ENCODE measurements around the gene TAS2R10. TPM values are rescaled to one million over a fixed set of nuclear protein-coding genes. Genes with fewer than 3 reads are reported as not detected.

TAS2R10 gene
- total and polyA plus RNA-seq, 4 donors = 0.14 to 3.0 (median 0.40) TPM; not detected in 1

DNA sequence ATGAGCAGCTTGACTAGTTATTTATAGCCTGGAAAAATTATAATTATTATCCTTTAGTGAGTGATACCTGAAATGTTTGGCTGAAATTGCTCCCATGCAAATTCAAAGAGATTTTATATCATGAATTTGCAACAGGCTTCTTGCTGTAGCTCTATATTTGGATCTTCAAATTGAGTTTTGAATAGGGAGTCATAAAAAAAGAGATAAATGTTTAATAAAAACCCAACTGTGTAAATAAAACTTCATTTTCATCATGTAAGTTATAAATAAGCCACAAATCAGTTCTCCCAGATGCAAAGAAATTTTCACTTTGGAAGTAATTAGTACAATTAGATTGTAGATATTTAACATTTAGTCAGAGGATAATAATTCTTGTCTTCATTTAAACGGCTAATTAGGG, 19.0 kb downstream of the TAS2R10 start, which contains the start of gene TAS2R8:
TAS2R8 (minus strand) TSS at position 101 of the 400 bp plus-strand sequence. CDS start 306 bp downstream, outside the sequence.
- H3K4me3 ChIP-seq (ENCODE audit: low read depth in 1 of 3, low read length in 3 of 3) = no peak within 1 kb of the TSS
- H3K9ac ChIP-seq (ENCODE audit: low read depth in 1 of 2, low read length in 2 of 2) = no peak within 1 kb of the TSS
- H3K27ac ChIP-seq (ENCODE audit: low read depth in 1 of 2, low read length in 2 of 2) = no peak within 1 kb of the TSS
- H3K36me3 ChIP-seq (ENCODE audit: control insufficient read depth in 4 of 4, insufficient read depth in 3 of 4, low read depth in 1 of 4, low read length in 3 of 4) = no peaks in the 10 kb centered on the region
- WGBS = 66% methylated on average over 1 of the region's 1 CpG
- TF ChIP-seq, protein P1, sequence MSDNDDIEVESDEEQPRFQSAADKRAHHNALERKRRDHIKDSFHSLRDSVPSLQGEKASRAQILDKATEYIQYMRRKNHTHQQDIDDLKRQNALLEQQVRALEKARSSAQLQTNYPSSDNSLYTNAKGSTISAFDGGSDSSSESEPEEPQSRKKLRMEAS (IDR thresholded peaks at IDR 0.05) = no peak
- TF ChIP-seq HNF4A (conservative IDR thresholded peaks at IDR 0.05) = no peak
- TF ChIP-seq FOXA1 (IDR thresholded peaks at IDR 0.05) = no peak
- TF ChIP-seq EGR1 (IDR thresholded peaks at IDR 0.05; ENCODE audit: low read depth in 2 of 2) = no peak
- TF ChIP-seq FOXA2 (IDR thresholded peaks at IDR 0.05) = no peak
- no peak for TF ChIP-seq RAD21 (IDR thresholded peaks at IDR 0.05)
- no peak for TF ChIP-seq RXRA (IDR thresholded peaks at IDR 0.05)
- no peaks in the 10 kb centered on the region for H3K4me1 ChIP-seq (ENCODE audit: control insufficient read depth in 4 of 4, insufficient read depth in 4 of 4, low read length in 3 of 4)
- H3K9me3 ChIP-seq (ENCODE audit: control insufficient read depth in 4 of 4, low read length in 3 of 4) = no peaks in the 10 kb centered on the region
- no peak for DNase-seq (ENCODE audit: low spot score)
- no peaks in the 10 kb centered on the region for H3K27me3 ChIP-seq (ENCODE audit: control insufficient read depth in 4 of 4, insufficient read depth in 4 of 4, low read length in 3 of 4)

DNA sequence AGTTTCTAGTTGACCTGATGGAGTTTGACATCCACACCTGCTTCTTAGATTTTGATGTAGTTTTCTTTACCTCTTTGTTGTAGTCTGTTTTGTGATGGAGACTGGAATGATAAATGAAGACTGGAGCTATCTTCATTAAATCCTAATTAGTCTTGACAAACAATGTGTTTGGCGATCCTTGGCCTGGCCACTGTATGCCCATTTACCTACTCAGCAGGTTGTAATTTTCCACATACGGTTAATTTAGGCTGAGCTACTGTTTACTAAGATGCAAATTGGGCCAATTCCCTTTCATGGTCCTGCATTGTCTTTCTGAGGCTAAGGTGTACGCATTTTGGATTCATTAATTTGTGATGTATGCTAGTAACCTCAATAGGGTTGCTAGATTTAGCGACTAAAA, 23.6 kb downstream of the TAS2R10 start, which contains the start of gene TAS2R7:
TAS2R7 (minus strand) TSS at position 41 of the 400 bp plus-strand sequence. CDS start 57 bp downstream, outside the sequence.
- DNase-seq (ENCODE audit: low spot score) = no peak
- H3K9ac ChIP-seq (ENCODE audit: low read depth in 1 of 2, low read length in 2 of 2) = no peak within 1 kb of the TSS
- no peaks in the 10 kb centered on the region for H3K4me1 ChIP-seq (ENCODE audit: control insufficient read depth in 4 of 4, insufficient read depth in 4 of 4, low read length in 3 of 4)
- TF ChIP-seq, protein P1 (IDR thresholded peaks at IDR 0.05) = no peak
- TF ChIP-seq TAF1 (conservative IDR thresholded peaks at IDR 0.05) (no peak), HNF4A (conservative IDR thresholded peaks at IDR 0.05) (no peak), RXRA (IDR thresholded peaks at IDR 0.05) (no peak), FOXA2 (IDR thresholded peaks at IDR 0.05) (no peak), JUND (IDR thresholded peaks at IDR 0.05) (no peak), GABPA (IDR thresholded peaks at IDR 0.05 in 1 of 2, conservative IDR thresholded peaks at IDR 0.05 in 1 of 2) (no peak)
- TF ChIP-seq, protein P2, sequence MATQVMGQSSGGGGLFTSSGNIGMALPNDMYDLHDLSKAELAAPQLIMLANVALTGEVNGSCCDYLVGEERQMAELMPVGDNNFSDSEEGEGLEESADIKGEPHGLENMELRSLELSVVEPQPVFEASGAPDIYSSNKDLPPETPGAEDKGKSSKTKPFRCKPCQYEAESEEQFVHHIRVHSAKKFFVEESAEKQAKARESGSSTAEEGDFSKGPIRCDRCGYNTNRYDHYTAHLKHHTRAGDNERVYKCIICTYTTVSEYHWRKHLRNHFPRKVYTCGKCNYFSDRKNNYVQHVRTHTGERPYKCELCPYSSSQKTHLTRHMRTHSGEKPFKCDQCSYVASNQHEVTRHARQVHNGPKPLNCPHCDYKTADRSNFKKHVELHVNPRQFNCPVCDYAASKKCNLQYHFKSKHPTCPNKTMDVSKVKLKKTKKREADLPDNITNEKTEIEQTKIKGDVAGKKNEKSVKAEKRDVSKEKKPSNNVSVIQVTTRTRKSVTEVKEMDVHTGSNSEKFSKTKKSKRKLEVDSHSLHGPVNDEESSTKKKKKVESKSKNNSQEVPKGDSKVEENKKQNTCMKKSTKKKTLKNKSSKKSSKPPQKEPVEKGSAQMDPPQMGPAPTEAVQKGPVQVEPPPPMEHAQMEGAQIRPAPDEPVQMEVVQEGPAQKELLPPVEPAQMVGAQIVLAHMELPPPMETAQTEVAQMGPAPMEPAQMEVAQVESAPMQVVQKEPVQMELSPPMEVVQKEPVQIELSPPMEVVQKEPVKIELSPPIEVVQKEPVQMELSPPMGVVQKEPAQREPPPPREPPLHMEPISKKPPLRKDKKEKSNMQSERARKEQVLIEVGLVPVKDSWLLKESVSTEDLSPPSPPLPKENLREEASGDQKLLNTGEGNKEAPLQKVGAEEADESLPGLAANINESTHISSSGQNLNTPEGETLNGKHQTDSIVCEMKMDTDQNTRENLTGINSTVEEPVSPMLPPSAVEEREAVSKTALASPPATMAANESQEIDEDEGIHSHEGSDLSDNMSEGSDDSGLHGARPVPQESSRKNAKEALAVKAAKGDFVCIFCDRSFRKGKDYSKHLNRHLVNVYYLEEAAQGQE (IDR thresholded peaks at IDR 0.05) = no peak
- H3K27ac ChIP-seq (ENCODE audit: low read depth in 1 of 2, low read length in 2 of 2) = no peak within 1 kb of the TSS
- no peaks in the 10 kb centered on the region for H3K9me3 ChIP-seq (ENCODE audit: control insufficient read depth in 4 of 4, low read length in 3 of 4)
- no peaks in the 10 kb centered on the region for H3K27me3 ChIP-seq (ENCODE audit: control insufficient read depth in 4 of 4, insufficient read depth in 4 of 4, low read length in 3 of 4)
- H3K4me3 ChIP-seq (ENCODE audit: low read depth in 1 of 3, low read length in 3 of 3) = no peak within 1 kb of the TSS
- WGBS = 59% methylated on average over 4 of the region's 4 CpGs
- no peaks in the 10 kb centered on the region for H3K36me3 ChIP-seq (ENCODE audit: control insufficient read depth in 4 of 4, insufficient read depth in 3 of 4, low read depth in 1 of 4, low read length in 3 of 4)

DNA sequence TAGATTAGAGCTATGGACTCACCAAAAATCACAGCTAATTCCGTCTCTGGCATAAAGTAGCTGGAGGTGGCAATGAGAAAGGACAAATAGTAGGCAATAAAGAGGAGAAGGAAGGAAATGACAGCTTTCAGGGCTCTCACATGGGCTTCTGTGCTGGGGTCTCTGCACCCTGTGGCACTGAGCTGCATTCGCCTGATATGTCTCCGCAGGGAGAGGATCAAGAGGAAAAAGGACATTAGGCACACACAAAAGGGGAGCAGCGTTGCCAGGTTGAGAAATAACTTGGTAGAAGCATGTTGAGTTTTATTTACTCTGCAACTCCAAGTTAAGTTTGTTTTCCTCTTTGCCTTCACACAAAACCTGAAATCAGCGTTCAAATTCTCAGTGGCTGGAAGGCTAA, 24.4 kb downstream of the TAS2R10 start:
- TF ChIP-seq, protein P1 (IDR thresholded peaks at IDR 0.05) = no peak
- TF ChIP-seq, protein P2 (IDR thresholded peaks at IDR 0.05) = no peak
- TF ChIP-seq NR2F2 (IDR thresholded peaks at IDR 0.05) = no peak
- TF ChIP-seq FOXA2 (IDR thresholded peaks at IDR 0.05) = no peak
- no peak for TF ChIP-seq HNF4G (IDR thresholded peaks at IDR 0.05)
- no peak for TF ChIP-seq GABPA (IDR thresholded peaks at IDR 0.05 in 1 of 2, conservative IDR thresholded peaks at IDR 0.05 in 1 of 2)
- H3K27ac ChIP-seq (ENCODE audit: low read depth in 1 of 2, low read length in 2 of 2) = no peak overlapping the region
- H3K4me3 ChIP-seq (ENCODE audit: low read depth in 1 of 3, low read length in 3 of 3) = no peak overlapping the region
- H3K4me1 ChIP-seq (ENCODE audit: control insufficient read depth in 4 of 4, insufficient read depth in 4 of 4, low read length in 3 of 4) = no peaks in the 10 kb centered on the region
- no peak for DNase-seq (ENCODE audit: low spot score)
- no peak overlapping the region for H3K9ac ChIP-seq (ENCODE audit: low read depth in 1 of 2, low read length in 2 of 2)
- WGBS = 43% methylated on average over 5 of the region's 5 CpGs
- H3K36me3 ChIP-seq (ENCODE audit: control insufficient read depth in 4 of 4, insufficient read depth in 3 of 4, low read depth in 1 of 4, low read length in 3 of 4) = no peaks in the 10 kb centered on the region
- H3K9me3 ChIP-seq (ENCODE audit: control insufficient read depth in 4 of 4, low read length in 3 of 4) = no peaks in the 10 kb centered on the region
- H3K27me3 ChIP-seq (ENCODE audit: control insufficient read depth in 4 of 4, insufficient read depth in 4 of 4, low read length in 3 of 4) = no peaks in the 10 kb centered on the region
